Stimulated activated naive CD8-positive, alpha-beta T cell treated with anti-CD3 and anti-CD28 coated beads, Interleukin-15, Interleukin-2, amounts not matched to agents 100 ng/mL and 50 ng/mL, for 24 hours (primary cell): ENCODE data around the gene ZFAND4.
"Not testable (repeated sequence)": the region's sequence is repeated elsewhere in the genome, so short reads cannot be mapped to it uniquely, and the experiment has no call there.

Experiments
- H3K27ac Mint-ChIP-seq: one replicate; pipeline ENCODE4 v1.8.0; 2021; ENCODE audit warnings: mild to moderate bottlenecking, mixed read lengths
- H3K27me3 Mint-ChIP-seq: one replicate; pipeline ENCODE4 v1.8.0; 2021; ENCODE audit warnings: mixed read lengths
- H3K36me3 Mint-ChIP-seq: one replicate; pipeline ENCODE4 v1.8.0; 2021; ENCODE audit warnings: low read depth, mixed read lengths
- H3K4me1 Mint-ChIP-seq: one replicate; pipeline ENCODE4 v1.8.0; 2021; ENCODE audit warnings: low read depth, mixed read lengths
- H3K4me3 Mint-ChIP-seq: one replicate; pipeline ENCODE4 v1.8.0; 2021; ENCODE audit warnings: mild to moderate bottlenecking, mixed read lengths
- H3K9me3 Mint-ChIP-seq: one replicate; pipeline ENCODE4 v1.8.0; 2021; ENCODE audit warnings: mixed read lengths

Gene ZFAND4

DNA sequence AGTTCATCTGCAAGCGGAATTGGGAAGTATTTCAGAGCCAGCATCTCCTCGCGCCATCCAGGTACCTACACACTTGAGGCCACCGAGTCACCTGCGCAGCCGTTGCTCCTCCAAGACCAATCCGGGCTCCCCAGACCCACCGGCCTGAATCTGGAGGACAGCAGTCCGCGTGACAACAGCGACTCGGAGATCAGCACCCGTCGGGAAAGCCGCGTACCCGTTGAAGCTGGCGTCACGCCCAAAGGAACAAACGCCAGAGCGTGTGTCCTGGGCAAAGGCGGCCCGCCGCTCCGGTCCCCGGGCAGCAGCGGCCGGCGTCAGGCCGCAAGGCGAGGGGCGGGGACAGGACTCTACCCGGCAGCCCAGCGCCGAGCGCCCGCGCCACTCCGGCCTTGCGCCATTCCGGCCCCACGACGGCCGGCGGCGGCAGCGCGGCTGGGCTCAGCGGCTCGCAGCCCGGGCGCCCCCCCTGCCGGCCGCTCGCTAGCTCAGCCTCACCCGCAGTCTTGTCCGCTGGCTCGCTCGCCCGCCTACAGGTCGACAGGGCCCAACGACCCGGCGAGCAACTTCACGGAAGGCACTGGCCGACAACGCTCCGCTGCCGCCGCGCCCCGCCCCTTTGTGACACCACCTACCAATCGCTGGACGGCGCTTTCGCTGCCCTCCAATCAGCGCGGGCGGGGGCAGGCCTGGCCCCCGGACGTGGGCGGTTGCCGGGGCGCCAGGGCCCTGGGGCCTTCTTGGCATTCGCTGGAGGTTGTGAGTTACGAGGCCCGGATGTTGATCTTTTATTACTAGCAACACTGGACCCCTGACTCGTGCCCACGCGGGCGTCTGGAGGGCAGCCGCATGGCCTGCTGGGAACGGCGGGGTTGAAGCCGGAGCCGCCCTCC, at the start of gene ZFAND4:
Gene ZFAND4, minus strand, starts transcription at position 592 of the 893 bp plus-strand sequence. CDS start 9,047 bp downstream, outside the sequence.
- Mint-ChIP-seq H3K27me3 (no peaks in the 10 kb centered on the region), H3K36me3 (no peaks in the 10 kb centered on the region), H3K9me3 (no peaks in the 10 kb centered on the region), H3K4me3 (peak within 1 kb of the TSS; percentile 87), H3K4me1 (peaks cover 41% of the 10 kb centered on the region), H3K27ac (peak within 1 kb of the TSS; percentile 76)

DNA sequence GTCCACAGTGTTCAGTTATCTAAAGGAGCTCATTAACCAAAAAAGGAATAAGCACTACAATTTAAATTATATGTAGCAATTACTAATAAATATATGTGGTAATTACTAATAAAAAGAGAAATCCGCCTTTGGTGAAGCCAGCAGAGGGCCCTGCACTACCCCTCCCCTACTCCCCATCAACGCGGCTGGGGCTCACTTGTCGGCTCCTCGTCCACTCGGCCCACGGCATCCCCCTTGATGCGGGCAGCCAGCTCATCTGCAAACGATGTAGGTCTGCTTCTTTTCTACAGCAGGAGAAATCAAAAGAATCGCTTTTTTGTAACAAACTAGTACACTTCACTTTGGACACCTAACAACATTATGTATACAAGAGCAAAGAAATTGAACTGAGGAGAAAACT, 48.9 kb upstream of the ZFAND4 start:
- not testable (repeated sequence) for H3K36me3 Mint-ChIP-seq, H3K4me3 Mint-ChIP-seq, H3K9me3 Mint-ChIP-seq, H3K27ac Mint-ChIP-seq, H3K4me1 Mint-ChIP-seq, H3K27me3 Mint-ChIP-seq

DNA sequence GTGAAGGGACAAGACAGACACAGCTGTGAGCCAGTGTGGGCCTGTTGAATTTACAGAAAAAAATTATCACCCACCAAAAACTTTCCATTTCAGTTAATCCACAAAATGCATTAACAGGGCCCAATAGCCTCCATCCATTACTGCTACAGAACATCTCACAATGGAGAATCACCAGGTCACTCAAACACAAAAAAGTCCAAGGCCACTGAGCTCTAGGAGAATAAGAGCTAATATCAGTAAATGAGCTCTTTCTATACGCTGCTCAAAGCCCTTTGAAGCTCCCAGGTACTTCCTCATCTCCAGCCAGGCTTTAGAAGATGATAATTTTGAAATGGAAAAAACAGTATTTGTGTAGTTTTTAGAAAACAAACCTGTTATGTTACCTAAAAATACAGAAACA, 45.1 kb upstream of the ZFAND4 start:
- not testable (repeated sequence) for H3K9me3 Mint-ChIP-seq, H3K4me1 Mint-ChIP-seq, H3K27ac Mint-ChIP-seq, H3K36me3 Mint-ChIP-seq, H3K27me3 Mint-ChIP-seq, H3K4me3 Mint-ChIP-seq

DNA sequence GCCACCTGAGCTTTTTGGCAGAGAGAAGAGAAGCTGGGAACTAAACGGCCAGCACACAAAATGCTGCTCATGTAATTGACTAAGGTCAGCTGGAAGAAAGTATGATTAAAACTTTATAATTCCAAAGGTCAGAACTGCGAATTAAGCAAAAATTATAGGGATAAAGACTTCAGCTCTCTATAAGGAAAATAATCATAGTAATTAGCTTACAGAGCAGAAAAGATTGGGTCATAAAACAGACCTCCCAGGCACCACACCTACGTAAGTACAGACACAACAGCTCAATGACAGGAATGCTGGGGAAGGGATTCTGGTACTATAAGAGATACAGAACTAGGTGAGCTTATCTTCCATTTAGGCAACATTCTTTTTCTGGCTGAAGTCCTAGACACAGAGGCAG, 44.5 kb upstream of the ZFAND4 start:
- H3K4me3 Mint-ChIP-seq, H3K27me3 Mint-ChIP-seq, H3K27ac Mint-ChIP-seq, H3K4me1 Mint-ChIP-seq, H3K9me3 Mint-ChIP-seq, H3K36me3 Mint-ChIP-seq: not testable (repeated sequence)

DNA sequence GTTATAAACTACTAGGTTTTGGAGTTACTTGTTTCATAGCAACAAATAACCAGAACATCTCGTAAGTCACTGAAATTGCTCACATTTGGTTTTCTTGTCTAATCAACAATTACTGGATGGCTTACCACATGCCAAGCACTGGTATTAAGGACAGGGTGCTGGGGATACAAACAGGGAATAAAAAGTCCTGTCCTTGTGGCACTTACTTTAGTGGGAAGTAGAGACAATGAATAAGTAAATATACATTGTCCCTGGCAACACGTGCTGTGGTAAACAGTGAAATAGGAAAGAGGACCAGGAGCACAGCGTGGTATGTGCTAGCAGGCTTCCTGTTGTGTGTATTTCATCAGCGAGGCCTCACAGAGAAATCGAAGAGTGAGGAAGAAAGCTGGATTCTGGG, 38.7 kb upstream of the ZFAND4 start:
- H3K36me3 Mint-ChIP-seq, H3K4me3 Mint-ChIP-seq, H3K27ac Mint-ChIP-seq, H3K4me1 Mint-ChIP-seq, H3K27me3 Mint-ChIP-seq, H3K9me3 Mint-ChIP-seq: not testable (repeated sequence)

DNA sequence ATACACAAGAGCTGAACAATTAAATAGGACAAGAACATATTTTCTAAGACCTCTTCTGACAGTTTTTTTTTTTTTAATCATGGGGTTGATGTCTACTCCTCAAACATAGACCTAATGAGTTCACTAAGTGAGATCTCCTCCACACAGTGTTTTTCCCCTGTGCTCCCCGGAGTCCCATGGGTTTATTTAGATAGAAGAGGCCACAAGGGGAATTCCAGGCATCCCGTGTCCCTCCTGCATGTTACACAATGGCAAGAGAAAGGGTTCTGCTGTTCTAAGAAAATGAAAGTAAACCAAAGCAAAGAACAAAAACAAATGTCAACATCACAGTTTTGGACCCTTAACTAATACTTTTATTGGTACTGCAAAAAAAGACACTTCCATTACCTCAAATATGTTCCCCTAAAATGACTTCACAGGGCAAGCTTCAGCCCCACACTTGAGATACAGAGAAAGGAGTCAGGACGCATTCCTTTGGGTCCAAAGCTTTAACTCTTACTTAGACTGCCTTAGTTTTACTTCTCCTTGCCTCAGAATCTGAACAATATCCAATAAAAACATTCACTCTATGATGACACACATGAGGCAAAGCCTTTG, 37.7 kb upstream of the ZFAND4 start:
- H3K4me3 Mint-ChIP-seq, H3K4me1 Mint-ChIP-seq: not testable (repeated sequence)
- H3K27ac Mint-ChIP-seq: peak overlapping the region; percentile 36

DNA sequence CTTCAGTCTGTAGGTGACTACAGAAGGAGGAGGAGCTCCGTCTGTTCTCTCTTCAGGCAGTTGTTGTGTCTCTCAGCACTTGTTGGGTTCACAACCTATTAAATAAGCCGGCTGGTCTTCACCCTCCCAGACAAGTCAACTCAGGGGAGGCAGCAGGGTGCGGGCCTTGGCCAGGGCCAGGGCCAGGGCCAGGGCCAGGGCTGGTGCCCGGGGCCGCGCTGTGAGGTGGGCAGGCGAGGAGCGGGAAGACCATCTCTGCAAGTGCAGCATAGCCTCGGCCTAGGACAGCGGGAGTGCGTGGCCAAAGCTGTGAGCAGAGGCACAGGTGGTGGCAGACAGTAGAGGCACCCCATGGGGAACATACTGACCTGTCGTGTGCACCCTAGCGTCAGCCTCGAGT, 5.9 kb upstream of the ZFAND4 start:
- H3K36me3 Mint-ChIP-seq, H3K27ac Mint-ChIP-seq, H3K4me3 Mint-ChIP-seq, H3K4me1 Mint-ChIP-seq, H3K9me3 Mint-ChIP-seq, H3K27me3 Mint-ChIP-seq: not testable (repeated sequence)

More for the DNA sequence above, 37.7 kb upstream of the ZFAND4 start:
- H3K36me3 Mint-ChIP-seq, H3K27me3 Mint-ChIP-seq, H3K9me3 Mint-ChIP-seq: not testable (repeated sequence)

DNA sequence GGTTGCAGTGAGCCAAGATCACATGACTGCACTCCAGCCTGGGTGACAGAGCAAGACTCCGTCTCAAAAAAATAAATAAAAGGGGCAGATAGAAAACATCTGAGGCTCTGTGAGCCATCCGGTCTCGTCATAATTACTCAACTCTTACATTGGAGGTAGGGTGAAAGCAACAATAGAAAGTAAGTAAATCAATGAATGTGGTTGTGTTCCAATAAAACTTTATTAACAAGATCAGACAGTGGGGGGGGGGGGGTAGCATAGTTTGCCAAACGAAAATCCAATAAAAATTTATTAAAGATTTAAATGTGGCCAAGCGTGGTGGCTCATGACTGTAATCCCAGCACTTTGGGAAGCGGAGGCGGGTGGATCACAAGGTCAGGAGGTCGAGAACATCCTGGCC, 2.8 kb upstream of the ZFAND4 start:
- peaks cover 20% of the 10 kb centered on the region for H3K4me1 Mint-ChIP-seq
- no peak overlapping the region for H3K4me3 Mint-ChIP-seq
- H3K27me3 Mint-ChIP-seq: no peaks in the 10 kb centered on the region
- no peaks in the 10 kb centered on the region for H3K9me3 Mint-ChIP-seq
- H3K36me3 Mint-ChIP-seq: no peaks in the 10 kb centered on the region
- no peak overlapping the region for H3K27ac Mint-ChIP-seq

DNA sequence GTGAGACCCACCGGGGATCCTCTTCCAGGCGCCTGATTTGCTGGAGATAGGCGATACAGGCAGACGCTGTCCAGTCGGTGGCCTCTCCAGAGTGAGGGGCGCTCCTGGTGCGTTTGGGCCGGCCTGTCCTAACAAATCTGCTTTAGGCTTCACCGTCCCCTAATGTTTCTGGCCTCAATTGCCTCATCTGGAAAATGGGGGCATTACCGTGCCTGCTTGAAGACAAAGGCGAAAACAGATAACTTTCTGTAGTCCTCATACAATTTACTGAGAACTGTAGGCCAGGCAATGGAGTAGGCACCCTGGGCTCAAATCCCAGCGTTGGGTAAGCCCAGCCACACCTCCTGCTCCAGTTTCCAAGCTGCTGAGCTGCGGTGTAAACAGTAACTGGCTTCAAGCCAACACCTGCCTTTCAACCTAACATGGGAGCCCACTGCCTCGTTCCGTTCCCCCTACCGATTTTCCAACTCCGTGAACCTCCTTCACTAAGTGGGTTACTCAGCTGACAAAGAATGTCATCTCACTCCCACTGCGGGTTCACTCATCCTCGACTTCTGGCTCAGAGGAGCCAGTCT, 589 bp upstream of the ZFAND4 start:
- no peaks in the 10 kb centered on the region for H3K9me3 Mint-ChIP-seq
- H3K36me3 Mint-ChIP-seq: no peaks in the 10 kb centered on the region

DNA sequence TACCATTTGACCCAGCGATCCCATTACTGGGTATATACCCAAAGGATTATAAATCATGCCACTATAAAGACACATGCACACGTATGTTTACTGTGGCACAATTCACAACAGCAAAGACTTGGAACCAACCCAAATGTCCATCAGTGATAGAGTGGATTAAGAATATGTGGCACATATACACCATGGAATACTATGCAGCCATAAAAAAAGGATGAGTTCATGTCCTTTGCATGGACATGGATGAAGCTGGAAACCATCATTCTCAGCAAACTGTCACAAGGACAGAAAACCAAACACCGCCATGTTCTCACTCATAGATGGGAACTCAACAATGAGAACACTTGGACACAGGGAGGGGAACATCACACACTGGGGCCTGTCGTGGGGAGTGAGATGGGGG, 1.3 kb downstream of the ZFAND4 start:
- H3K9me3 Mint-ChIP-seq, H3K27ac Mint-ChIP-seq, H3K27me3 Mint-ChIP-seq, H3K36me3 Mint-ChIP-seq: not testable (repeated sequence)
- peaks cover 41% of the 10 kb centered on the region for H3K4me1 Mint-ChIP-seq
- peak overlapping the region; percentile 87 for H3K4me3 Mint-ChIP-seq

More for the DNA sequence above, 589 bp upstream of the ZFAND4 start:
- Mint-ChIP-seq H3K4me1 (peaks cover 38% of the 10 kb centered on the region), H3K4me3 (peak overlapping the region; percentile 72), H3K27me3 (no peaks in the 10 kb centered on the region), H3K27ac (peak overlapping the region; percentile 76)

DNA sequence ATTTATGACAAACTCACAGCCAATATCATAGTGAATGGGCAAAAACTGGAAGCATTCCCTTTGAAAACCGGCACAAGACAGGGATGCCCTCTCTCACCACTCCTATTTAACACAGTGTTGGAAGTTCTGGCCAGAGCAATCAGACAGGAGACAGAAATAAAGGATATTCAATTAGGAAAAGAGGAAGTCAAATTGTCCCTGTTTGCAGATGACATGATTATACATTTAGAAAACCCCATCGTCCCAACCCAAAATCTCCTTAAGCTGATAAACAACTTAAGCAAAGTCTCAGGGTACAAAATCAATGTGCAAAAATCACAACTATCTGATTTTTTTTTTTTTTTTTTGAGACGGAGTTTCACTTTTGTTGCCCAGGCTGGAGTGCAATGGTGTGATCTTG, 2.7 kb downstream of the ZFAND4 start:
- not testable (repeated sequence) for H3K36me3 Mint-ChIP-seq, H3K9me3 Mint-ChIP-seq, H3K27ac Mint-ChIP-seq, H3K27me3 Mint-ChIP-seq
- Mint-ChIP-seq H3K4me1 (peaks cover 41% of the 10 kb centered on the region), H3K4me3 (peak overlapping the region; percentile 42)

DNA sequence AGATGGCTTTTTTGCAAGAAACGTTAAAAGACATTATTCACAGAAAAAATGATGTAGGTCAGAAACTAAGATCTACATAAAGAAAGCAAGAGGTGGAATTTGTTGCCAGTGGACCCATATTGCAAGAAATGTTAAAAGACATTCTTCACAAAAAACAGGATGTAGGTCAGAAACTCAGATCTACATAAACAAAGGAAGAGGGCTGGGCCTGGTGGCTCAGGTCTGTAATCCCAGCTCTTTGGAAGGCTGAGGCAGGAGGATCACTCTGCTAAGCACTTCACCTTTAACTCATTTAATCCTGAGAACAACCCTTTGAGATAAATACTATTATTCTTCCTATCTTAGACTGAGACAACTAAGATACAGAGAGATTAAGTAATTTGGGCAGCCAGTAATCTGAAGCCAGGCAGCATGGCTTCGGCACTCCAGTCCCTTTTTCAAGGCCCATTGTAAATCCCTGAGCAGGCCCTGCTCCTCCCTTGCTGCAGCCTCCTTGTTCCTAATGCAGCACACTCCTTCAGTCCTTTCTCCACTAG, 11.6 kb downstream of the ZFAND4 start:
- H3K9me3 Mint-ChIP-seq: peaks cover 16% of the 10 kb centered on the region
- H3K4me1 Mint-ChIP-seq: peaks cover 29% of the 10 kb centered on the region
- H3K36me3 Mint-ChIP-seq: peaks cover 55% of the 10 kb centered on the region
- H3K27me3 Mint-ChIP-seq: no peaks in the 10 kb centered on the region
- H3K4me3 Mint-ChIP-seq: no peak overlapping the region
- H3K27ac Mint-ChIP-seq: peak overlapping the region; percentile 16

DNA sequence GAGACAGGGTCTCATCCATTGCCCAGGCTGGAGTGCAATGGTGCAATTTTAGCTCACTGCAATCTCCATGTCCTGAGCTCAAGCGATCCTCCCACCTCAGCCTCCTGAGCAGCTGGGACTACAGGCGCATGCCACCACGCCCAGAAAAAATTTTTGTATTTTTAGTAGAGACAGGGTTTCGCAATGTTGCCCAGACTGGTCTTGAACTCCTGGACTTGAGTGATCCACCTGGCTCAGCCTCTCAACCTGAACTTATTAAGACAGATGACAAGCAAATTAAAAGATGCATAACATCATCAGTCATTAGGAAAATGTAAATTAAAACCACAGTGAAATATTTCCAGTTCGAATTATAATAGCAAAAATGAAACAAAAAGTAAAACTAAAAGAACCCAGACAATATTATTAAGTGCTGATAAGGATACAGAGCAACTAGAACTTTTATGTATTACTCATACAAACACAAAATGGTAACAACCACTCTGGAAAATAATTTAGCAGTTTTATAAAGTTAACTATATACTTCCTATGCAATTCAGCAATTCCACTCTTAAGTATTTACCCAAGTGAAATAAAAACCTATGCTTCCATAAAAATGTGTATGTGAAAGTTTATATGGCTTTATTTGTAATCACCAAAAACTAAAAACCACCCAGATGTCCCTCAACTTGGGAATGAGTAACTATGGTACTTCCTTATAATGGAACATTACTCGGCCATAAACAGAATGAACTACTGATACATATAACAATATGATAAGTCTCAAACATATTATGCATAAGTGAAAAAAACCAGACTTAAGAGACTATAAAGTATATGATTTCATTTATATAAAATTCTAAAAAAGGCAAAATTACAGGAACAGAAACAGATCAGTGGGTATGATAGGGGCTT, 15.3 kb downstream of the ZFAND4 start:
- Mint-ChIP-seq H3K36me3 (peaks cover 58% of the 10 kb centered on the region), H3K4me1 (peaks cover 52% of the 10 kb centered on the region), H3K9me3 (peaks cover 12% of the 10 kb centered on the region), H3K27ac (peak overlapping the region; percentile 42), H3K4me3 (peak overlapping the region; percentile 19), H3K27me3 (no peaks in the 10 kb centered on the region)

DNA sequence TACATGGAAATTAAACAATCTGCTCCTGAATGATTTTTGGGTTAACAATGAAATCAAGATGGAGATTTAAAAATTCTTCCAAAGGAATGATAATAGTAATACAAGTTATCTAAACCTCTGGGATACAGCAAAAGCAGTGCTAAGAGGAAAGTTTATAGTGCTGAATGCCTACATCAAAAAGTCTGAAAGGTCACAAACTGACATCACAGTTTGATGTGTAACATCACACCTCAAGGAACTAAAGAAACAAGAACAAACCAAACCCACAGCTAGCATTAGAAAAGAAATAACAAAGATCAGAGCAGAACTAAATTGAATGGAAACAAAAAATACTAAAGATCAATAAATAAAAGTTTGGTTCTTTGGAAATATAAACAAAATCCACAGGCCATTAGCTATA, 17.4 kb downstream of the ZFAND4 start:
- Mint-ChIP-seq H3K4me1 (peaks cover 42% of the 10 kb centered on the region), H3K27ac (peak overlapping the region; percentile 10), H3K27me3 (no peaks in the 10 kb centered on the region), H3K4me3 (no peak overlapping the region), H3K36me3 (peaks cover 43% of the 10 kb centered on the region), H3K9me3 (peaks cover 4% of the 10 kb centered on the region)
